ENCODE measurements around the gene UNC119. TPM values are rescaled to one million over a fixed set of nuclear protein-coding genes. Genes with fewer than 3 reads are reported as not detected.

Gene UNC119
- total RNA-seq, 4 donors from 2014 or later, result 17.5 to 28.7 (median 20.3) TPM

- H3K4me1 ChIP-seq, result peaks cover 0 to 4% (median 0%) of the 10 kb centered on the region in 3 donors
- TF ChIP-seq, protein P1, sequence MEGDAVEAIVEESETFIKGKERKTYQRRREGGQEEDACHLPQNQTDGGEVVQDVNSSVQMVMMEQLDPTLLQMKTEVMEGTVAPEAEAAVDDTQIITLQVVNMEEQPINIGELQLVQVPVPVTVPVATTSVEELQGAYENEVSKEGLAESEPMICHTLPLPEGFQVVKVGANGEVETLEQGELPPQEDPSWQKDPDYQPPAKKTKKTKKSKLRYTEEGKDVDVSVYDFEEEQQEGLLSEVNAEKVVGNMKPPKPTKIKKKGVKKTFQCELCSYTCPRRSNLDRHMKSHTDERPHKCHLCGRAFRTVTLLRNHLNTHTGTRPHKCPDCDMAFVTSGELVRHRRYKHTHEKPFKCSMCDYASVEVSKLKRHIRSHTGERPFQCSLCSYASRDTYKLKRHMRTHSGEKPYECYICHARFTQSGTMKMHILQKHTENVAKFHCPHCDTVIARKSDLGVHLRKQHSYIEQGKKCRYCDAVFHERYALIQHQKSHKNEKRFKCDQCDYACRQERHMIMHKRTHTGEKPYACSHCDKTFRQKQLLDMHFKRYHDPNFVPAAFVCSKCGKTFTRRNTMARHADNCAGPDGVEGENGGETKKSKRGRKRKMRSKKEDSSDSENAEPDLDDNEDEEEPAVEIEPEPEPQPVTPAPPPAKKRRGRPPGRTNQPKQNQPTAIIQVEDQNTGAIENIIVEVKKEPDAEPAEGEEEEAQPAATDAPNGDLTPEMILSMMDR (IDR thresholded peaks at IDR 0.05), result no peak
- TF ChIP-seq POLR2AphosphoS5 (IDR thresholded peaks at IDR 0.05), result no peak
- no peak for TF ChIP-seq EP300 (IDR thresholded peaks at IDR 0.05)
- no peak for TF ChIP-seq POLR2A (IDR thresholded peaks at IDR 0.05)
- ATAC-seq, result no peak
- H3K36me3 ChIP-seq, result no peaks in the 10 kb centered on the region
- WGBS, 2 donors (ENCODE audit: low coverage in 1 of 2), result 60 to 71% methylated on average over 4 of the region's 4 CpGs
- H3K4me3 ChIP-seq, result no peak overlapping the region
- H3K27ac ChIP-seq, result no peak overlapping the region
- peaks cover 27% of the 10 kb centered on the region for H3K27me3 ChIP-seq
- H3K9me3 ChIP-seq, result no peaks in the 10 kb centered on the region
These were observed 22.2 kb downstream of the UNC119 start for GRCh38 chr17:28530250-28530649.

DNA sequence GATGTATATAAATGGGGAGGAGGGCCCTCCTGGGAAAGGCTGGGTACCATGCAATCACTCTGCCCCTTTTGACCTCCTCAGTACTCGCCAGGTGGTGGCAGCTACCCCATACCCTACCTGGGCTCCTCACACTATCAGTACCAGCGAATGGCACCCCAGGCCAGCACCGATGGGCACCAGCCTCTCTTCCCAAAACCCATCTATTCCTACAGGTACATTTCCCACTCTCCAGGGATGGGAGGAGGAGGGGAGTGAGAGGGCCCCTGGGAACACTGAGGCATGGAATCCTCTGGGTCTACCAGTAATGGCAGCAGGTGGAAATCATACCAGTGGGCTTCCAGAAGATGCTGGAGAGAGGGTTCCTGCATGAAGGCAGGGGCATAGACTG, 23.4 kb downstream of the UNC119 start:
- Histone ChIP-seq H3K27me3 (peaks cover 27% of the 10 kb centered on the region), H3K9me3 (no peaks in the 10 kb centered on the region), H3K4me3 (no peak overlapping the region), H3K36me3 (no peaks in the 10 kb centered on the region), H3K27ac (no peak overlapping the region), H3K4me1 (peaks cover 0 to 9% (median 0%) of the 10 kb centered on the region in 3 donors)
- TF ChIP-seq EP300 (IDR thresholded peaks at IDR 0.05), result no peak
- TF ChIP-seq POLR2A (IDR thresholded peaks at IDR 0.05), result no peak
- no peak for TF ChIP-seq POLR2AphosphoS5 (IDR thresholded peaks at IDR 0.05)
- TF ChIP-seq, protein P1 (IDR thresholded peaks at IDR 0.05), result no peak
- ATAC-seq, result no peak
- WGBS, 2 donors (ENCODE audit: low coverage in 1 of 2), result no CpG with 5 or more reads among the region's 3 CpGs

DNA sequence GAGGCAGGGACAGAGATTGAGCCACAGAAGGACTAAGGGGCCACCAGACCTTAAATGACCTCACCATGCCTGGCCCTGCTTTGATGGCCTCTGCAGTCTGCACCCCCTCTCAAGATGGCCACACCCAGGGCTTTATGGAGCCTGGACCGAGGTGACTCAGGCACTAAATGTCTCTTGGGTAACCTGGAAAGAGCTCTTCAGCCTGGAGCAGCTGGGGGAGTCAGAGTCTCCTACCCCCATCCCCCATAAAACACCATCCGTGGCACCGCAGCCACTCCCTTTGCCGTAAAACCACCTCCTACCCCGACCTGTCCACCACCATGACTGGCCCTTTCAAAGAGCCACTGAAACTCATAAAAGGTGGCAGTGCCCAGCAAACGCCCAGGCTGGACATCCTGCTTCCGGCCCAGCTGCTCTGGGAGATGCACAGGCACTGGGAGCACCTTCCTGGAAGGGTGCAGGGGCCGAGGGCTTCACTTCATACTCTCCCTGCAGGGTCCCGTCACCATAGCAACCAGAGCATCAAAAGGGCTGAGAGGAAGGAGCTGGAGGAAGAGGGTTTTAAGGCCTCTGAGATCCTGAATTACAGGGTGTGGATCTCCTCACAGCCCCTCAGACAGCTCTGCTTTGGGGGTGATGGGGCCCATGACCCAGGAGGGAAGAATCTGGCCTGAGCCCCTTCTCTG, 24.0 kb downstream of the UNC119 start:
- Histone ChIP-seq H3K4me3 (no peak overlapping the region), H3K27ac (no peak overlapping the region), H3K27me3 (peaks cover 27% of the 10 kb centered on the region), H3K9me3 (no peaks in the 10 kb centered on the region), H3K36me3 (no peaks in the 10 kb centered on the region), H3K4me1 (peaks cover 0 to 9% (median 0%) of the 10 kb centered on the region in 3 donors)
- WGBS, 2 donors (ENCODE audit: low coverage in 1 of 2), result 68 to 100% methylated on average over 4 of the region's 9 CpGs
- no peak for ATAC-seq
- no peak for TF ChIP-seq POLR2A (IDR thresholded peaks at IDR 0.05)
- no peak for TF ChIP-seq POLR2AphosphoS5 (IDR thresholded peaks at IDR 0.05)
- no peak for TF ChIP-seq EP300 (IDR thresholded peaks at IDR 0.05)
- TF ChIP-seq, protein P1 (IDR thresholded peaks at IDR 0.05), result no peak

DNA sequence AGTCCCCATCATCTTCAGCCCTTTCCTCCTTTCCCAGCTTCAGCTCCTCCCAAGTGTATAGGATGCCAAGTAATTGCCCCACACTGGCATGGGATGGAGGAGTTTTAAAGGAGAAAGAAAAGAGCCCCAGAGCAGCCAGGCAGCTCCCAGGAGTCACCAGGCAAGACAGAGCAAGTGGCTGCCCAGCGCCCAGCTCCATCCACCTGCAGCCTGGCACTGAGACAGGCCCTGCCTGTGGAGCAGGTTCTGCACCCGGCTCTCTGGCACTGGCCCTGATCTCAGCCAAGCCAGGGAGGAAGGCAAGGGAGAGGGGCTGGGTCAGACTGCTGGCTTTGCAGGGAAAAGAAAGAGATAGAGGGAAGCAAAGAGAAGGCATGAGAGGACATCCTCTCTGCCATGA, 24.6 kb downstream of the UNC119 start:
- Histone ChIP-seq H3K4me1 (peaks cover 0 to 9% (median 0%) of the 10 kb centered on the region in 3 donors), H3K4me3 (no peak overlapping the region), H3K27me3 (peaks cover 22% of the 10 kb centered on the region), H3K27ac (no peak overlapping the region), H3K36me3 (no peaks in the 10 kb centered on the region), H3K9me3 (no peaks in the 10 kb centered on the region)
- TF ChIP-seq, protein P1 (IDR thresholded peaks at IDR 0.05), result no peak
- no peak for TF ChIP-seq POLR2AphosphoS5 (IDR thresholded peaks at IDR 0.05)
- TF ChIP-seq POLR2A (IDR thresholded peaks at IDR 0.05), result no peak
- no peak for TF ChIP-seq EP300 (IDR thresholded peaks at IDR 0.05)
- ATAC-seq, result no peak
- WGBS, 2 donors (ENCODE audit: low coverage in 1 of 2), result no CpG with 5 or more reads among the region's 2 CpGs

GRCh38 chr17:28527181-28527681, 25.2 kb downstream of the UNC119 start:
- 100% methylated on average over 1 of the region's 2 CpGs; no CpG with 5 or more reads in 1 of the 2 donors for WGBS, 2 donors (ENCODE audit: low coverage in 1 of 2)
- ATAC-seq, result no peak
- no peaks in the 10 kb centered on the region for H3K9me3 ChIP-seq
- peaks cover 15% of the 10 kb centered on the region for H3K27me3 ChIP-seq
- peaks cover 0 to 9% (median 0%) of the 10 kb centered on the region in 3 donors for H3K4me1 ChIP-seq
- H3K4me3 ChIP-seq, result no peak overlapping the region
- TF ChIP-seq, protein P1 (IDR thresholded peaks at IDR 0.05), result no peak
- TF ChIP-seq POLR2A (IDR thresholded peaks at IDR 0.05), result no peak
- TF ChIP-seq POLR2AphosphoS5 (IDR thresholded peaks at IDR 0.05), result no peak
- TF ChIP-seq EP300 (IDR thresholded peaks at IDR 0.05), result no peak
- H3K27ac ChIP-seq, result no peak overlapping the region
- H3K36me3 ChIP-seq, result no peaks in the 10 kb centered on the region
